TTC549 (cell line): ENCODE data around the gene HERPUD2.
"Not testable (repeated sequence)": the region's sequence is repeated elsewhere in the genome, so short reads cannot be mapped to it uniquely, and the experiment has no call there.

Experiments
- FAIRE-seq: peaks from 2 replicates; lab custom pipeline; 2012; peaks lifted over from hg19 to GRCh38; lab: Jason Lieb, UNC

Gene HERPUD2

GRCh38 chr7:35712563-35713226 is 17.8 kb upstream of the HERPUD2 start:
- FAIRE-seq: no peak

- no peak for FAIRE-seq
These were observed 12.5 kb upstream of the HERPUD2 start for GRCh38 chr7:35707422-35707821.

- no peak for FAIRE-seq
These were observed 11.1 kb upstream of the HERPUD2 start for GRCh38 chr7:35705932-35706461.

- no peak for FAIRE-seq
These were observed 9.3 kb upstream of the HERPUD2 start for GRCh38 chr7:35704261-35704660.

- no peak for FAIRE-seq
These were observed 7.6 kb upstream of the HERPUD2 start for GRCh38 chr7:35702541-35702940.

GRCh38 chr7:35701287-35701900 is 6.5 kb upstream of the HERPUD2 start:
- no peak for FAIRE-seq

- no peak for FAIRE-seq
These were observed 5.9 kb upstream of the HERPUD2 start for GRCh38 chr7:35700865-35701264.

GRCh38 chr7:35700333-35700732 is 5.4 kb upstream of the HERPUD2 start:
- FAIRE-seq: no peak

- FAIRE-seq: no peak
These were observed 4.9 kb upstream of the HERPUD2 start for GRCh38 chr7:35699796-35700305.

GRCh38 chr7:35698382-35698781 is 3.4 kb upstream of the HERPUD2 start:
- FAIRE-seq: not testable (repeated sequence)

GRCh38 chr7:35697414-35698175 is 2.7 kb upstream of the HERPUD2 start:
- no peak for FAIRE-seq

GRCh38 chr7:35695987-35696386 is 1.1 kb upstream of the HERPUD2 start:
- no peak for FAIRE-seq

- no peak for FAIRE-seq
These were observed 527 bp upstream of the HERPUD2 start for GRCh38 chr7:35695473-35695850.

GRCh38 chr7:35694161-35694783 is 663 bp downstream of the HERPUD2 start:
- no peak for FAIRE-seq

GRCh38 chr7:35691827-35692307 is 3.1 kb downstream of the HERPUD2 start:
- FAIRE-seq: no peak

- FAIRE-seq: no peak
These were observed 3.6 kb downstream of the HERPUD2 start for GRCh38 chr7:35691366-35691765.

GRCh38 chr7:35690614-35691013 is 4.3 kb downstream of the HERPUD2 start:
- FAIRE-seq: not testable (repeated sequence)

- no peak for FAIRE-seq
These were observed 9.2 kb downstream of the HERPUD2 start for GRCh38 chr7:35685781-35686180.

- FAIRE-seq: no peak
These were observed 13.5 kb downstream of the HERPUD2 start for GRCh38 chr7:35681231-35682029.

- FAIRE-seq: no peak
These were observed 14.4 kb downstream of the HERPUD2 start for GRCh38 chr7:35680403-35681013.
